ENCODE measurements around the gene FGGY. TPM values are rescaled to one million over a fixed set of nuclear protein-coding genes. Genes with fewer than 3 reads are reported as not detected.
A peak's percentile ranks its signal among the peaks of the same experiment; 100 is the strongest.

FGGY gene
- total RNA-seq, 2 donors from 2014 or later, result 14.1 to 14.8 TPM

DNA sequence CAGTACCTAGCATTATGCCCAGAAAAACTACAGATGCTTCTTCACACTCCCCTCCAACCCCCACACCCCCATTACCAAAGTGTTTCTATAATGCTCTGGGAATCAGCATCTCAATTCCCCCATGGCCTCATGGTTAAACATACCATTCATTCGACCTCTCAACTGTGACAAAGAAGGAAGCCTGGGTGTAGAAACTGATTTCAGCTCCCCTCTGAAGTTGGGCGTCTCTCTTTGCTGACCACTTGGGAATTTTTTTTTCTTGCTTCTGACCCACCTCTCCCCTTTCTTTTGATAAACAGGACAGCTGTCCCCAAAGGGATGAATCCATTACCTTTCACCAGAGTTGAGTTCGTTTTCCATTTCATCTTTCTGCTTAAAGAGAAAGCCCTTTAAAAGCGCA, 401.5 kb downstream of the FGGY start:
- no peak overlapping the region for H3K9ac ChIP-seq (ENCODE audit: extremely low read depth, low read length, poor library complexity, severe bottlenecking)
- H3K27ac Mint-ChIP-seq, result no peak overlapping the region
- H3K36me3 ChIP-seq (ENCODE audit: control insufficient read depth, insufficient read depth, low read length), result no peaks in the 10 kb centered on the region
- no peaks in the 10 kb centered on the region for H3K9me3 Mint-ChIP-seq
- 38 to 55% methylated on average over 2 to 4 of the region's 4 CpGs for WGBS, 2 experiments (ENCODE audit: insufficient coverage in 1 of 2, insufficient read length in 1 of 2)
- H3K27me3 ChIP-seq (ENCODE audit: control insufficient read depth, insufficient read depth, low read length, poor library complexity, severe bottlenecking), result no peaks in the 10 kb centered on the region
- no peaks in the 10 kb centered on the region for H3K27me3 Mint-ChIP-seq (ENCODE audit: insufficient read depth)
- H3K4me1 ChIP-seq (ENCODE audit: control insufficient read depth, insufficient read depth, low read length), result no peaks in the 10 kb centered on the region
- peaks cover 16% of the 10 kb centered on the region for H3K4me1 Mint-ChIP-seq
- H3K4me3 ChIP-seq (ENCODE audit: low read length), result no peak overlapping the region
- TF ChIP-seq CTCF (conservative IDR thresholded peaks at IDR 0.05), result no peak
- no peaks in the 10 kb centered on the region for H3K36me3 Mint-ChIP-seq (ENCODE audit: low read depth)
- H3K4me3 Mint-ChIP-seq, result no peak overlapping the region
- no peak for DNase-seq
- peak overlapping the region; percentile 42 for H3K27ac ChIP-seq (ENCODE audit: low read depth, low read length)
- no peaks in the 10 kb centered on the region for H3K9me3 ChIP-seq (ENCODE audit: control insufficient read depth, low read length)

GRCh38 chr1:59699227-59699847, 402.4 kb downstream of the FGGY start:
- no peak overlapping the region for H3K27ac Mint-ChIP-seq
- Histone ChIP-seq H3K27me3 (ENCODE audit: control insufficient read depth, insufficient read depth, low read length, poor library complexity, severe bottlenecking) (no peaks in the 10 kb centered on the region), H3K9ac (ENCODE audit: extremely low read depth, low read length, poor library complexity, severe bottlenecking) (no peak overlapping the region), H3K9me3 (ENCODE audit: control insufficient read depth, low read length) (no peaks in the 10 kb centered on the region), H3K4me3 (ENCODE audit: low read length) (no peak overlapping the region), H3K4me1 (ENCODE audit: control insufficient read depth, insufficient read depth, low read length) (no peaks in the 10 kb centered on the region), H3K27ac (ENCODE audit: low read depth, low read length) (no peak overlapping the region), H3K36me3 (ENCODE audit: control insufficient read depth, insufficient read depth, low read length) (no peaks in the 10 kb centered on the region)
- H3K9me3 Mint-ChIP-seq, result no peaks in the 10 kb centered on the region
- WGBS, 2 experiments (ENCODE audit: insufficient coverage in 1 of 2, insufficient read length in 1 of 2), result 57% methylated on average over 5 of the region's 5 CpGs; no CpG with 5 or more reads in 1 of the 2 experiments
- no peak for DNase-seq
- H3K4me1 Mint-ChIP-seq, result peaks cover 16% of the 10 kb centered on the region
- H3K36me3 Mint-ChIP-seq (ENCODE audit: low read depth), result no peaks in the 10 kb centered on the region
- H3K27me3 Mint-ChIP-seq (ENCODE audit: insufficient read depth), result no peaks in the 10 kb centered on the region
- TF ChIP-seq CTCF (conservative IDR thresholded peaks at IDR 0.05), result peak; percentile 96
- no peak overlapping the region for H3K4me3 Mint-ChIP-seq

DNA sequence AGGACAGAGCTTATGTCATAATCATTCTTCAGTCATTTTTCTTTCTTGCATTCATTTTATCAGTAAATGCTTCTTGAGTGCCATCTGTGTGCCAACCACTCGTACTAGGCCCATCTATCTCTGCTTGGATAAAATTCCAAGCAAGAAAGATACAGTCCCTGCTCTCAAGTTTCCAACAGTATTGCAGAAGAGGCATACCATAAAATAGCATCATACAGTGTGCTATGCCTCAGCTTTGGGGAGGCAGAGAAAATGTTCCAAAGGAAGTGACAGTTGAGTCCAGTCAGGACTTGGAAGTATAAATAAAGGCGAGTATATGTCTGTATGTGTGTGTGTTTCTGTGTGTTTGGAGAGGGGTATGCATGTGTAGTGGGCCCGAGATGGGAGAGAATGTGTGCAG, 404.5 kb downstream of the FGGY start:
- peaks cover 16% of the 10 kb centered on the region for H3K4me1 Mint-ChIP-seq
- H3K9me3 ChIP-seq (ENCODE audit: control insufficient read depth, low read length), result no peaks in the 10 kb centered on the region
- no peak overlapping the region for H3K4me3 ChIP-seq (ENCODE audit: low read length)
- no peak overlapping the region for H3K27ac ChIP-seq (ENCODE audit: low read depth, low read length)
- H3K9me3 Mint-ChIP-seq, result no peaks in the 10 kb centered on the region
- H3K27me3 ChIP-seq (ENCODE audit: control insufficient read depth, insufficient read depth, low read length, poor library complexity, severe bottlenecking), result no peaks in the 10 kb centered on the region
- no peak overlapping the region for H3K4me3 Mint-ChIP-seq
- H3K27ac Mint-ChIP-seq, result no peak overlapping the region
- no peaks in the 10 kb centered on the region for H3K4me1 ChIP-seq (ENCODE audit: control insufficient read depth, insufficient read depth, low read length)
- WGBS, 2 experiments (ENCODE audit: insufficient coverage in 1 of 2, insufficient read length in 1 of 2), result 90% methylated on average over 3 of the region's 3 CpGs
- H3K36me3 Mint-ChIP-seq (ENCODE audit: low read depth), result no peaks in the 10 kb centered on the region
- no peaks in the 10 kb centered on the region for H3K36me3 ChIP-seq (ENCODE audit: control insufficient read depth, insufficient read depth, low read length)
- TF ChIP-seq CTCF (conservative IDR thresholded peaks at IDR 0.05), result no peak
- no peaks in the 10 kb centered on the region for H3K27me3 Mint-ChIP-seq (ENCODE audit: insufficient read depth)
- no peak for DNase-seq
- no peak overlapping the region for H3K9ac ChIP-seq (ENCODE audit: extremely low read depth, low read length, poor library complexity, severe bottlenecking)

Data from endodermal cell (in vitro differentiated cells).